Fibroblast of the conjunctiva (primary cell): ENCODE measurements around the gene AASDH.

Source experiments
- DNase-seq: peaks from one replicate; pipeline ENCODE4 v3.0.0-alpha.2; 2010; ENCODE audit warnings: low read depth

AASDH gene

DNA sequence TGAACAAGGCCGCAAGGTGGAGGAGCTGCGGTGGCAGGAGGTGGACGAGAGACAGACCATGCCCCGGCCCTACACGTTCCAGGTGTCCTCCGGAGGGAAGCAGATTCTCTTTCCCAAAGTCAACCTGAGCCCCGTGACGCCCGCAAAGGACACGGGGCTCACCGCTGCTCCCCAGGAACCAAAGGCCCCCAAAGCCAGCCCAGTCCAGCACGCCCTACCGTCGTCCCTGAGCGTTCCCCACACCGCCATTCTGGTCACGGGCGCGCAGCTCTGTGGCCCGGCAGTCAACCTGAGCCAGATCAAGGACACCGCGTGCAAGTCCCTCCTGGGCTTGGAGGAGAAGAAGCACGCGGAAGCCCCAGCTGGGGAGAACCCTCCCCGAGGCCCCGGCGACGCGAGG is 72.2 kb downstream of the AASDH start:
- DNase-seq, result no peak

GRCh38 chr4:56314207-56314915 is 72.9 kb downstream of the AASDH start:
- DNase-seq, result no peak

DNA sequence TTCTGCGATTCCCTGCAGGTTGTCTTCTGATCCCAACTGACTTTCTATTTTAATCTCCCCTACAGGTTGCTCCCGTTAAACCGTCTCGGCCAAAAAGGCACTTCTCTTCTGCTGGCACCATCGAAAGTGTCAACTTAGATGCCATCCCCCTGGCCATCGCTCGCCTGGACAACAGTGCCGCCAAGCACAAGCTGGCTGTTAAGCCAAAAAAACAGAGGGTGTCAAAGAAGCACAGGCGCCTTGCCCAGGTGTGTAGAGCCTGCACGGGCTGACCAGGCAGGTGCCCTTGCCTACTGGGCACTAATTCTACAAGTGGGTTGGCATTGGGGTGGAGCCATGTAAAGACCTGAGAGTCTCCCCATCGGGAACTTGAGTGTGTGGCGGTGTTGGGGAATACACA is 74.2 kb downstream of the AASDH start:
- DNase-seq, result no peak

DNA sequence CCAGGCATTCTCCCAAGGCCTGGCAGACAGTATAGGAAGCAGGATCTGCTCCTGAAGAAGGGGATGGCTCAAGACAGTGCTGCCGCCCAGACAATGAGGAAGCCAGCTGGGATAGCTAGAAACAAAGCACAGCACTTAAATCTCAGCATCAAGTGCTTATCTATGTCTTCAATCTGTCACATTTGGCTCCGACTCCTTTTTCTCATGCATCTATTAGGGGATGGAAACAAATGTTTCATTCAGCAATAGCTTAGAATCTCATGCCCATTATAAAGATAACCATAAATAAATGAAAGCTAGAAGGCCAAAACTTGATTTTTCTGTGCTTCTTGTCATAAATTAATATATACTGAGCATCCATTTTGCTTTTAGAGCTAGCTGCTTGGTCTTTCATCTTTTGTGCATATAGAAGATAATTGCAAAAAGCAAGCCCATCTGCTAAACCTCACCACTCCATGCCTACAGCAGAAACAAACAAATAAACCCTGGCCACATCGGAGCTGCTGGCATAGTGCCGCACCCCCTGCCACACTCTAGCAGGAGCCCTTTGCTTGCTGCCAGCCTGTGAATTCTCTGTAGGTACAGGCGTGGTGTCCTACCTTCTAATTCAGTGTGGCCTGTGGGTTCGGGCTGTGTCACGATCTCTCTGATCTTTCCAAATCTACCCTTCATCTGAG is 75.9 kb downstream of the AASDH start:
- DNase-seq, result no peak

DNA sequence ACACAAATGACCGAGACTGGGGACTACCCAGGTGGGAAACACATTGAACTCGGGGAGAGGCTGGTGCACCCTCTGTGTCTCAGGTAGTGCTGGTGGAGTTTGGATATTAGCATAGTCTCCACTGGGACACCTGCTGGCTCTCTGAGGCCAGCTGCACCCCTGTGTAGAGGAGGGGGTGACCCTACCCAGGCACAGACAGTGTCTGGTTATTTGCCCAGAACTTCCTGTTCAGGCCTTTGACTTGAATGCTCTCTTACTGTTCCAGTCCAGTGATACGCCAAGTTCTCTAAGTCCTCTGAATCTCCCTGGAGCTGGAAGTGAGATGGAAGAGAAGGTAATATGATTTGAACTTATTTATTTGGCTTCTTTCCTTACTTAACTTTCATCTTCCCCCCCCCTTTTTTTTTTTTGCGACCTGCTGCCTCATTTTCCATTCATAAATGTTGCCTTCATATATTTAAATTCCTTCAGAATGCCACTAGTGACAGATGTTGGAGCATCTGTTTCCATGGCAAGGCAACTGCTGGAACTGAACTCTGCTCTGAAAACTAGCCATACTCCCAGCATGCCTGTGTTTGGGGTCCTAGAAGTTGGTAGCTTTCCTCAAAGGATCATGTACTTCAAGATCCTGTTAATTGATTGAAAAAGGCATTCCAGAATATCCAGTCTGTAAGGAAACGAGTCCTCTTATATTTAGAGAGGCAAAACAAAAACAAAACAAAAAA is 76.7 kb downstream of the AASDH start:
- no peak for DNase-seq

DNA sequence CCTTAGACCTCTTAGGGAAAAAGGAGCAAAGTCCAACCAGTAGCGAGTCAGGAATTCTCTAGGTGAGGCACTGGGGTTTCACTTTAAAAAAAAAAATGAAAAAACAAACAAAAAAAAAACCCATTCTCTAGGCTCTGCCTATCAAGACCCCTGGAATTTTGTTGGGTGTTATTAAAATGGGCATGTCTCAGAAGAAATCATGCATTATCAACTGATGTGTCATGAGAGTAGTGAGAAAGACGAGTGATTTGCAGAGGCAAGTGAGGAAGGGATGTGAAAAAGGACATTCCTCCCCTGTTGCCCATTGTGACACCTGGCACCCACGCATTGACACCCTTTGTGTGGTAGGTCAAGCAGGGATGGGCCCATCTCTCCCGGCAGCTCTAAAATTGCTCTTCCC is 78.9 kb downstream of the AASDH start:
- DNase-seq, result no peak

- DNase-seq, result no peak
These were observed 79.9 kb downstream of the AASDH start for GRCh38 chr4:56307423-56307822.

- DNase-seq, result no peak
These were observed 81.9 kb downstream of the AASDH start for GRCh38 chr4:56305390-56305789.

DNA sequence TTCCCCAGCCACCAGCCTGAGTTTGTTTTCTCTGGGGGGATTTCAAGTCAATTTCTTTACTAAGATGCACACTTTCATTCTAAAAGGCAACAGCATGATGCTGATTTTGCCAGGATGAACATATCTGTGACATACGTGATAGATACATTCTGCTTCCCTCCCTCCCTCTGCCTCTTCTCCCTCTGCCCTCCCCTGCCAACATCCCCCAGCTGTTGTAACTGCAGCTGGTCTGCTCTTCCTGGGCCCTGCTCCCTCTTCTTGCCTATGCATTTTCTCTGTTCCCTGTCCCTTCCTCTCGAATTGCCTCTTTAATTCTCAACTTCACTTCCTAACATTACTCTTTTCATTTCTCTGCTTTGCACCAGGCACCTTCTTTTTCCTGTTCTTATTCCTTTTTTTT is 83.4 kb downstream of the AASDH start:
- DNase-seq, result no peak

- DNase-seq, result no peak
These were observed 84.5 kb downstream of the AASDH start for GRCh38 chr4:56302760-56303159.

- DNase-seq, result no peak
These were observed 85.2 kb downstream of the AASDH start for GRCh38 chr4:56301997-56302496.

DNA sequence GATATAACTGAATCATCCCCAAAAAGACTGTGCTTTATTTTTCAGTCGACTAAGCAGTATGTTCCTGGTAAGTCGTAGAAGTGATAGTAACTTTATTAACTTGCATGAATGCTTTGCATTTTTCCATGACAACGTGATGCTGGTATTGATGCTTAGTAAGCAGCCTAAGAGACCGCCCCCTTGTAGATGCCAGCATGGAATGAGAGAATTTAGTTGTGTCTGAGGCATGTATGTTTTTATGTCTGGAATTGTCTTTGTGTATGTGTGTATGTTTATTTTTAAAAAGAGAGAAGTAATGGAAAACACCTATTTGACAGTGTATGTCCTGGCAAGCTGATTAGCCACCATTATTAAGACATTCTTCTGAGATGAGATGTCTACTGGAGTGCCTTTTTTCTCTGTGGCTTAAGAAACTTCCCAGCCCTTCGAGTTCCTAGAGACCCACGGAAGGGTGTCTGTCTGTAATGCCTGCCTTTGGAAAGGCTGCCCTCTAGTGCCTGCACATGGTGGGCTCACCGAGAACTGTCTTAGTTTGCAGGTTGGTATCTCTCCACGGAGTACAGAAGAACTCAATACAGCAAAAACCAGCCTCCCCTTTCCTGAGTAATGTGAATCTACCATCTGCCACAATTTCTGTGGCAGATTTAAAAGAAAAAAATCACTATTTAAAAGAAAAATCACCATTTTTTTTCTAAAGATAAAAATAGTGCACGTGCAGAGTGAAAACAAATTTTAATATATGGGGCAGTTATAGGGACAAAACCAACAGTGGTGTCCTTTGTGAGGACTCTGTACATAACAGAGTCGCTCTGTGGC is 85.9 kb downstream of the AASDH start:
- DNase-seq, result peak; percentile 77

DNA sequence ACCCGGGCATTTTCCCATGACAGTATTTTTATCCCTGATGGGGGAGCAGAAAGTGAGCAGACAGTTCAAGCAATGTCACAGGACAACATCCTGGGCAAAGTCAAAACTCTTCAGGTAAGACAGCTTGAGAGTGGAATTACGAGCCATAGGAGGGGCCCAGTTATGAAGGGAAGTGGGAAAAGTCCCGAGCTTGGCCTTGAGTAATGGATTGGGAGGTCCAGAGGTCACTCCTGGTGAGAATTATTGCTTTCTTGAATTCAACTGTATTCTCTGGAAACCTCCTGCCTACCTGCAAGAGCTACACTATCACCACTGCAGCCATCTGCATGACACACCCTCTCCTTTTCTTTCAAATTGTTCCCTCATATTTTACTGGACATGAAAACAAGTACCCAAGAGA is 89.1 kb downstream of the AASDH start:
- no peak for DNase-seq

DNA sequence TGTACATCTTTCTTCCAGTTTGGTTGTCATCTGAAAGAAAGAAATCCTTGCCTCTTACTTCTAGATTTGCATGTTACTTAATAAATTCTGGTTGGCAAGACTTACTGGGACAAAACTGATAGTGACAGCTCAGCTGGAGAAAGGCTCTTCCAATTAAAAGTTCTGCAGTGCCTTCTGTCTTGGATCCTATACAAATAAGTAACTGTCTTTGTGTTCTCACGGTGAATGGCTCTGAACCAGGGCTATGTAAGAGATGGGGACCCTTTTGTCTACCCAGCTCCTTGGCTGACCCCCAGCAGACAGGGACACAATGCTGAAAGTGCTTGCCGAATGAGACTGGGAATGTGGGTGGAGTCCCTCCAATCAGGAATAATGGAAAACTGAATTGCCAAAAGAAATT is 89.5 kb downstream of the AASDH start:
- no peak for DNase-seq

DNA sequence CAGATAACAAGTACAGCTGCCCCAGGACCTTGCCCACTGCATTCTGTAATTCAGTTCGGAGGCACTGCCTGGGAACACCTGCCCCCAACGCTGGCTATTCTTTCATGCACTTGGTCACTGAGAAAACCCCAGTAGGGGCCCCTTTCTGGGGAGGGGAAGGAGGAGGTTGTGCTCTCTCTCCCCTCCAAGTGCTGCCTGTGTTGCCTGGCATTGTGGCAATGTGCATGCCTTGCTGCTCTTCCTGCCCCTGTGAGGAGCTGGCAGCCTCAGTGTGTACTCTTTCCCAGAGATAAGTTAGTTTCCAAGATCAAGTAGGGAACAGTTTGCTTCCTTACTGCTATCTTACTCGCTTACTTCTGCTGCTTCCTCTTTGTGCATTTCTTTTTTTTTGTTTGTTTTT is 90.8 kb downstream of the AASDH start:
- no peak for DNase-seq

- no peak for DNase-seq
These were observed 94.2 kb downstream of the AASDH start for GRCh38 chr4:56293121-56293520.

DNA sequence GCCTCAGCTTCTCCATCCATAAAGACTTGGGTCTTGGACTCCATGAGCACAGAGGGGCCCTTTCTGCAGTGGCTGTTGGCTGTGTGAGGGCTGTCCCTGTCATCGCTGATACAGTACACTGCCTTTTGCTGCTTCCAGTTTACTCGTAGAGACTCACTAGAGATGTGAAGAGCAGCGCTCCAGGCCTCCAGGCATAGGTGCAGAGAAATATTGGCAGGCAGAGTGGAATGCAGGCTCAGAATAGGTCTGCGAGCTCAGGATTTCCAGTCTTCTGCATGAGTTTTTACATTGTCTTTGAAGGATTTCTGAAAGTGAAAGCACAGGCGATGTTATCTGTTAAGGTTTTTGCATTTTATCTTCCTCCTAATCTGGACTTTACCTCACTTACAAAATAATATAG is 97.4 kb downstream of the AASDH start:
- no peak for DNase-seq

- no peak for DNase-seq
These were observed 98.6 kb downstream of the AASDH start for GRCh38 chr4:56288663-56289062.
